GM18868 (cell line): Measurements from ENCODE around the gene NRG2.

Experiments used
- ATAC-seq: cut with Tn5 transposase; IDR thresholded peaks from one replicate; pipeline ENCODE4 v1.9.1; 2021; ENCODE audit warnings: mild to moderate bottlenecking, moderate library complexity; ENCODE audit not compliant: unreplicated experiment

Gene NRG2

GRCh38 chr5:140042643-140043507 lies at the start of gene NRG2:
Gene NRG2 (minus strand): TSS chr5:140043299.
- ATAC-seq, result peak; percentile 64

GRCh38 chr5:140090251-140090650 lies 47.2 kb upstream of the NRG2 start:
- no peak for ATAC-seq

- ATAC-seq, result no peak
Observed at GRCh38 chr5:140084541-140084940, 41.4 kb upstream of the NRG2 start.

GRCh38 chr5:140083650-140084049 lies 40.6 kb upstream of the NRG2 start:
- no peak for ATAC-seq

GRCh38 chr5:140083120-140083519 lies 40.0 kb upstream of the NRG2 start:
- ATAC-seq, result no peak

- ATAC-seq, result no peak
Observed at GRCh38 chr5:140076788-140077187, 33.7 kb upstream of the NRG2 start.

GRCh38 chr5:140076142-140076541 lies 33.0 kb upstream of the NRG2 start:
- no peak for ATAC-seq

- no peak for ATAC-seq
Observed at GRCh38 chr5:140075371-140075770, 32.3 kb upstream of the NRG2 start.

- ATAC-seq, result no peak
Observed at GRCh38 chr5:140073296-140073695, 30.2 kb upstream of the NRG2 start.

GRCh38 chr5:140072812-140073211 lies 29.7 kb upstream of the NRG2 start:
- no peak for ATAC-seq

- no peak for ATAC-seq
Observed at GRCh38 chr5:140060816-140061215, 17.7 kb upstream of the NRG2 start.

- ATAC-seq, result no peak
Observed at GRCh38 chr5:140058212-140058932, 15.3 kb upstream of the NRG2 start.

GRCh38 chr5:140056880-140057279 lies 13.8 kb upstream of the NRG2 start:
- ATAC-seq, result no peak

GRCh38 chr5:140055152-140055551 lies 12.1 kb upstream of the NRG2 start:
- ATAC-seq, result no peak

- no peak for ATAC-seq
Observed at GRCh38 chr5:140054086-140054689, 11.1 kb upstream of the NRG2 start.

GRCh38 chr5:140051950-140052349 lies 8.9 kb upstream of the NRG2 start:
- ATAC-seq, result no peak

- ATAC-seq, result no peak
Observed at GRCh38 chr5:140049713-140050112, 6.6 kb upstream of the NRG2 start.

GRCh38 chr5:140049205-140049604 lies 6.1 kb upstream of the NRG2 start:
- peak; percentile 82 for ATAC-seq

GRCh38 chr5:140044041-140044440 lies 942 bp upstream of the NRG2 start:
- ATAC-seq, result no peak

GRCh38 chr5:140043508-140043872 lies 391 bp upstream of the NRG2 start:
- peak; percentile 20 for ATAC-seq

- no peak for ATAC-seq
Observed at GRCh38 chr5:140042393-140042642, 781 bp downstream of the NRG2 start.
